ENCODE measurements around the gene IPMK. TPM values are rescaled to one million over a fixed set of nuclear protein-coding genes. Genes with fewer than 3 reads are reported as not detected.
"Not testable (repeated sequence)": the region's sequence is repeated elsewhere in the genome, so short reads cannot be mapped to it uniquely, and the experiment has no call there.

The IPMK gene
- total RNA-seq, 2 donors from 2014 or later, result 14.3 to 20.5 TPM

- ATAC-seq, result no peak
- intact Hi-C loops (cut with DNase I, micrococcal nuclease), result no loop called here
These were observed 27.2 kb downstream of the IPMK start for GRCh38 chr10:58240531-58240930.

GRCh38 chr10:58239561-58240169 is 28.0 kb downstream of the IPMK start:
- no peak for ATAC-seq
- no peak for DNase-seq
- intact Hi-C loops (cut with DNase I, micrococcal nuclease), result no loop called here

More at GRCh38 chr10:58240531-58240930, 27.2 kb downstream of the IPMK start:
- DNase-seq, result no peak

GRCh38 chr10:58237014-58237834 is 30.5 kb downstream of the IPMK start:
- intact Hi-C loops (cut with DNase I, micrococcal nuclease), result no loop called here
- no peak for ATAC-seq
- DNase-seq, result no peak

GRCh38 chr10:58229856-58230255 is 37.8 kb downstream of the IPMK start:
- ATAC-seq; DNase-seq; intact Hi-C loops (cut with DNase I, micrococcal nuclease): not testable (repeated sequence)

DNA sequence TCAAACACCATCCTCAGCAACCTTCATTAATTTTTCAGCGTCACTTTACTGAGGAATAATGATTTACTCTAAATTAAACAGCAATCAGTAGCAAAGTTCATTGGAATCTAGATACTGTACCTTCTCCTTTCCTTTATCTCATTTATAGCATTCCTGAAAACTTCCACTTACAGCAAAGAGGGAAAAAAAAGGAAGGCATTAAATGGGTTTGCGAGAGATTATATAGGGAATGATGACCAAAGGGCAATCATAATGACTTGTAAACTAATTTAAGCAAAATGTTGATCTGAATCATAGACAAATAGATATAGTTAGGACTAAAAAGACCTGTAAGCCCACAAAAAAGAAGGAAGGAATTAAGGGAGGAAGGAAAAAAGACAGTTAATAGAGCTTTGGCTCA is 42.0 kb downstream of the IPMK start:
- ATAC-seq, result peak; percentile 59
- no peak for DNase-seq
- intact Hi-C loops (cut with DNase I, micrococcal nuclease), result no loop called here

GRCh38 chr10:58220769-58221451 is 46.8 kb downstream of the IPMK start:
- intact Hi-C loops (cut with DNase I, micrococcal nuclease), result no loop called here
- ATAC-seq (no peak), DNase-seq (no peak)

DNA sequence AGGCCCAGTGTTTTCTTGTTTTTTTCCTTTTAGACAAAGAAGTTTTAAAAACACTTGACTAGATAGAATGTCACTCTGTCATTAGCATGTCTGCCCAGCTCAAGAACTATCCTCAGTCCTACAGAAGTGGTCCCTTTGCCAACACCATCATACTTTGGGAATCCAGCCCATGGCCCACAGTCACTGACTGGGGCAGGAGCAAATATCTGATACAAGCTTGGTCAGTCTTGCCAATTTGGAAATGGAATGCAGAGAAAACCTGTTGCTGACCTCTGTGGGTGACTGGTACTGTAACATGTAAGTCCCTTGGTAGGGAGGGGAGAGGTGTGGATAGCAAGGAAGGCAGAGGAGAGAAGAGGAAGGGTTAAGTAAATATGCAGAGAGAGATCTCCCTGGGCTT is 47.8 kb downstream of the IPMK start:
- intact Hi-C loops (cut with DNase I, micrococcal nuclease), result no loop called here
- ATAC-seq (no peak), DNase-seq (no peak)

- no peak for DNase-seq
- intact Hi-C loops (cut with DNase I, micrococcal nuclease), result no loop called here
- ATAC-seq, result no peak
These were observed 50.1 kb downstream of the IPMK start for GRCh38 chr10:58217612-58218011.

- intact Hi-C loops (cut with DNase I, micrococcal nuclease), result no loop called here
- no peak for DNase-seq
- ATAC-seq, result no peak
These were observed 55.1 kb downstream of the IPMK start for GRCh38 chr10:58212622-58213021.

- ATAC-seq (no peak), DNase-seq (no peak)
- intact Hi-C loops (cut with DNase I, micrococcal nuclease), result no loop called here
These were observed 57.5 kb downstream of the IPMK start for GRCh38 chr10:58210160-58210559.

DNA sequence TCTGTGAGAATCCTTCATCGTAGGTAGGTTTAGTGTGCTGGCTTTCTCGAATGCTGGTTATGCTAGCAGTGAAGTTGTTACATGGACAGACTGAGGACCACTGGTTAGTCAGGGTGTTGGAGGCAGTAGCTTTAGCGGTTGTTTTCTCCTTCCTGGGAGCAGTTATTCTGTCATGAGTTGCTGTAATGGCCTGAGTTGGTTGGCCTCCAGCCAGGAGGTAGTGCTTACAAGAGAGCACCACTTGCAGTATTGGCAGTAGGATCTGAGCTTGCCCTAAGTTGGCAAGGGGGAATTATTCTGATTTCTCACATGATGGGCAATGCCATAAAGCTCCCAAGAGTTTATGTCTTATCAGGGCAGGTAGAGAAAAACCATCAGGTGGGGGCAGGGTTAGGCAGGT is 58.0 kb downstream of the IPMK start:
- ATAC-seq, result no peak
- peak in 1 of 2 donors; percentile 16 for DNase-seq
- intact Hi-C loops (cut with DNase I, micrococcal nuclease), result no loop called here

DNA sequence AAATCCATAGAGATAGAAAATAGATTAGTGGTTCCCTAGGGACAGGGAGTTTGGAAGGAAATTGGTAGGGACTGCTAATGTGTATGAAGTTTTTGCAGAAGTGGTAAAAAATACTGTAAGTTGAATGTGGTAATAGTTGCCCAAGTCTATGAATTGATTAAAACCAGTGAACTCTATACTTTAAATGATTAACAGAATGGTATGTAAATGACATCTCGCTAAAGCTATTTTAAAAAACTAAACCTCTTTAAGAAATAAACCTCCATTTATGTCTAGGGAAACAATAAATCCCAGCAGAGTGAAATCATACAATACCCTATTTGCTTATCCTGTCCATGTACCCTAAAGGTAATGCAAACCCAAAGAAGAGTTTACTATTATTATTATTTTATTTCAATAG is 61.4 kb downstream of the IPMK start:
- intact Hi-C loops (cut with DNase I, micrococcal nuclease), result no loop called here
- no peak for DNase-seq
- no peak for ATAC-seq

DNA sequence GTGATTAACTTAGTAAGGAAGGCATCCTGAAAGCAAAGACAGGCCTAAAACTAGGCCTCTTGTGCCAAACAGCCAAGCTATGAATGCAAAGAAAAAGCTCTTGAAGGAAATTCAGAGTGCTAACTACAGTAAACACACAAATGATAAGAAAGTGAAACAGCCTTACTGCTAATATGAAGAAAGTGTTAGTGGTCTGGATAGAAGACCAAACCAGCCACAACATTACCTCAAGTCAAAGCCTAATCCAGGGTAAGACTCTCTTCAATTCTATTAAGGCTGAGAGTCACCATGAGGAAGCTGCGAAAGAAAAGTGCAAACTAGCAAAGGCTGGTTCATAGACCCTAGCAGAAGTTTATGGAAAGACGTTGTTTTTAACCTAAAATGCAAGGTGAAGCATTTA is 66.0 kb downstream of the IPMK start:
- ATAC-seq, result no peak
- intact Hi-C loops (cut with DNase I, micrococcal nuclease), result no loop called here
- DNase-seq, result no peak

- DNase-seq (no peak), ATAC-seq (peak; percentile 82)
- intact Hi-C loops (cut with DNase I, micrococcal nuclease), result no loop called here
These were observed 78.4 kb downstream of the IPMK start for GRCh38 chr10:58189269-58189668.

GRCh38 chr10:58184120-58184670 is 83.5 kb downstream of the IPMK start:
- ATAC-seq, result no peak
- intact Hi-C loops (cut with DNase I, micrococcal nuclease), result no loop called here
- no peak for DNase-seq

- no peak for ATAC-seq
- intact Hi-C loops (cut with DNase I, micrococcal nuclease), result no loop called here
- no peak for DNase-seq
These were observed 87.0 kb downstream of the IPMK start for GRCh38 chr10:58180666-58181065.

DNA sequence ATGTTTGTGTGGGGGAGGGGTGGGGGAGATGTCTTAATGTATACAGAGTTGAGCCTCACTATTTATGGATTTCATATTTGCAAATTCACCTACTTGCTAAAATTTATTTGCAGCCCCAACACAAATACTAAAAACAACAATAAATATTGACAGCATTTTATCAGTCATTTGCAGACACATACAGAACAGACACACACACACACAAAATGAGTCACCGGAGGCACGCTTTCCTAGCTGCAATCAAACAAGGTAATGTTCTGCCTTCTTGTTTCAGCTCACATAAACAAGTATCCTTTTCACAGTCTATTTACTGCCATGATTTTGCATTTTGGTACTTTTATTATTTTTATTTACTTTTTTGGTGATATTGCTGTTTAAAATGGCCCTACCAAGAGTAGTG is 88.5 kb downstream of the IPMK start:
- DNase-seq (no peak), ATAC-seq (no peak)
- intact Hi-C loops (cut with DNase I, micrococcal nuclease), result loop anchor here in 1 of 2 donors (5.0 kb wide), 1 partner anchor 113 kb away; no protein-coding TSS in a partner anchor

GRCh38 chr10:58178811-58179210 is 88.9 kb downstream of the IPMK start:
- DNase-seq, result no peak
- intact Hi-C loops (cut with DNase I, micrococcal nuclease), result loop anchor here in 1 of 2 donors (5.0 kb wide), 1 partner anchor 113 kb away; no protein-coding TSS in a partner anchor
- ATAC-seq, result no peak

DNA sequence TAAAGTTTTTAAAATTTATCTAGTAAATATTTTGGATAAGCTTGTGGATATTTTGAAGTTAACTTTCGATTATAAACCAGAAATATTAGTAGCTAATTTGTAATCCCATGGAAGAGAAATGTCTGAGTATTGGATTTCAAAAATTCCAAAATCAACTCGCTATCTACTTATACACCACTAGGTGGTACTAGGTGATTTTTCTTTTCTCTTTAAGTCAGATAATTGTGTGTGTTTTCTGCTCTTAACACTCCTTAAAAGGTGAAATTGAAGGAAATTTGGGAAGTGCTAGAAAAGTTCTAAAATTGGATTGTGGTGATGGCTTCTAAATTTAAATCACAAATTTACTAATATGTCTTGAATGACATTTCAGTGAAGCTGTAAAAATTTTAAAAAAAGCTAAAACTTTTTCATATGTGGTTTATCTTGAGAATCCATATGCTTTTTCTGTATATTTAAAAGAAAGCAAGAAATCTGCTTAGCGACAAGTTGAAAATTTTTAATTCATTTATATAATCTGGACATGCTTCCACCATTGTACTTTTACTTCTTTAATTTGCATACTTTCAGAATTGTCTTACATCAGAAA is 90.2 kb downstream of the IPMK start:
- DNase-seq (no peak), ATAC-seq (no peak)
- intact Hi-C loops (cut with DNase I, micrococcal nuclease), result loop anchor here in 1 of 2 donors (5.0 kb wide), 1 partner anchor 115 kb away; no protein-coding TSS in a partner anchor
